Sigmoid colon (tissue), 3 donors: ENCODE results near the gene SPTBN5.

Experiments used
- POLR2A ChIP-seq, 2 donors: fragments of 450-650 bp; IDR thresholded peaks; one replicate each; pipeline ENCODE4 v1.6.1; 2016; ENCODE audit warnings: antibody characterized with exemption in 2 of 2, mild to moderate bottlenecking in 2 of 2, moderate library complexity in 2 of 2
- TF ChIP-seq, protein P1 (sequence below), 4 experiments: fragments of 450-650 bp in 3 of 4; fragments of 200-600 bp in 1 of 4; IDR thresholded peaks; one replicate each; pipeline ENCODE4 v1.5.1; 2016 to 2019; ENCODE audit warnings: antibody characterized with exemption in 4 of 4, mild to moderate bottlenecking in 3 of 4, moderate library complexity in 2 of 4

DNA sequence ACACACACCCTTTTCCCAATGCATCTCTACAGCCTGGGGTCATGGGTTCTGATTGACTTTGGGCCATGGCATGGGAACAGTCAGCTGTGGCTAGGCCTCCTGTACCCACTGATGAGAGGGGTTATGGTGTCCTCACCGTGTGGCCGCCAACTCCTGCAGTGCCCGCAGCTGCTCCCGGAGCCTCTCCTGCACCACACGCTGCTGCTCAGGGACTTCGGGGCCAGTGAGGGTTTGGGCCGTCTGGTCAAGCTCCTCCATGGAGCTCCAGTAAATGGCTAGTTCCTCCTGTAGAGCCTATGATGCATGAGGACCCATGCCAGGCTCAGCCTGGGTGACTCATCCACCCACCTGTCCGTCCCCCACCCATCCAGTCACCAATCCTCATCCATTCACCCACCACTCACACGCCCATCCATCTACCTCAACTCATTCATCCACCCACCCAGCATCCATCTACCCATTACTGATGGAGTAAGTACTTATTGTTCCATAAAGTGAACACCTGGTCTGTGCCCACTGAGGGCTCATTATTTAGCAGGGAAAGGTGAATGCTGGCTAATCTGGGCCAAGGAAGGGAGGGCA lies 21.6 kb downstream of the SPTBN5 start:
- TF ChIP-seq, protein P1, sequence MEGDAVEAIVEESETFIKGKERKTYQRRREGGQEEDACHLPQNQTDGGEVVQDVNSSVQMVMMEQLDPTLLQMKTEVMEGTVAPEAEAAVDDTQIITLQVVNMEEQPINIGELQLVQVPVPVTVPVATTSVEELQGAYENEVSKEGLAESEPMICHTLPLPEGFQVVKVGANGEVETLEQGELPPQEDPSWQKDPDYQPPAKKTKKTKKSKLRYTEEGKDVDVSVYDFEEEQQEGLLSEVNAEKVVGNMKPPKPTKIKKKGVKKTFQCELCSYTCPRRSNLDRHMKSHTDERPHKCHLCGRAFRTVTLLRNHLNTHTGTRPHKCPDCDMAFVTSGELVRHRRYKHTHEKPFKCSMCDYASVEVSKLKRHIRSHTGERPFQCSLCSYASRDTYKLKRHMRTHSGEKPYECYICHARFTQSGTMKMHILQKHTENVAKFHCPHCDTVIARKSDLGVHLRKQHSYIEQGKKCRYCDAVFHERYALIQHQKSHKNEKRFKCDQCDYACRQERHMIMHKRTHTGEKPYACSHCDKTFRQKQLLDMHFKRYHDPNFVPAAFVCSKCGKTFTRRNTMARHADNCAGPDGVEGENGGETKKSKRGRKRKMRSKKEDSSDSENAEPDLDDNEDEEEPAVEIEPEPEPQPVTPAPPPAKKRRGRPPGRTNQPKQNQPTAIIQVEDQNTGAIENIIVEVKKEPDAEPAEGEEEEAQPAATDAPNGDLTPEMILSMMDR (IDR thresholded peaks at IDR 0.05) = no peak
- TF ChIP-seq POLR2A (IDR thresholded peaks at IDR 0.05) = no peak
